ENCODE measurements around the gene ABLIM3.

ABLIM3 gene

GRCh38 chr5:149141224-149141956, at the start of gene ABLIM3:
TSS of gene ABLIM3 (plus strand) at chr5:149141493. CDS start at chr5:149142096, 603 bp downstream.
- DNase-seq (ENCODE audit: low spot score): peak; percentile 54

- DNase-seq (ENCODE audit: low spot score): no peak
These were observed 47.7 kb upstream of the ABLIM3 start for GRCh38 chr5:149093625-149094024.

GRCh38 chr5:149094996-149095395, 46.3 kb upstream of the ABLIM3 start:
- no peak for DNase-seq (ENCODE audit: low spot score)

DNA sequence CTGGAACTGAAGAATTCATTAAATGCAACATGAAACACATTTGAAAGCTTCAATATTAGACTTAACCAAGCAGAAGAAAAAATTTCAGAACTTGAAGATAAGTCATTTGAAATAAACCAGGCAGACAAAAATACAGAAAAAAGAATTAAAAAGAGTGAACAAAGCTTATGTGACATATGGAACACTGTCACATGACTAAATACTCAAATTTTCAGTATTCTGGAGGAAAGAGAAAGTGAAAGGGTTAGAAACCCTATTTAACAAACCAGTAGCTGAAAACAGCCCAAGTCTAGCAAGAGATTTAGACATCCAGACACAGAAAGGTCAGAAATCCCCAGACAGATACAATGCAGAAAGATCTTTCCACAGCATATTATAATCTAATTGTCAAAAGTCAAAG, 41.4 kb upstream of the ABLIM3 start:
- DNase-seq (ENCODE audit: low spot score): no peak

- DNase-seq (ENCODE audit: low spot score): no peak
These were observed 41.0 kb upstream of the ABLIM3 start for GRCh38 chr5:149100331-149100730.

DNA sequence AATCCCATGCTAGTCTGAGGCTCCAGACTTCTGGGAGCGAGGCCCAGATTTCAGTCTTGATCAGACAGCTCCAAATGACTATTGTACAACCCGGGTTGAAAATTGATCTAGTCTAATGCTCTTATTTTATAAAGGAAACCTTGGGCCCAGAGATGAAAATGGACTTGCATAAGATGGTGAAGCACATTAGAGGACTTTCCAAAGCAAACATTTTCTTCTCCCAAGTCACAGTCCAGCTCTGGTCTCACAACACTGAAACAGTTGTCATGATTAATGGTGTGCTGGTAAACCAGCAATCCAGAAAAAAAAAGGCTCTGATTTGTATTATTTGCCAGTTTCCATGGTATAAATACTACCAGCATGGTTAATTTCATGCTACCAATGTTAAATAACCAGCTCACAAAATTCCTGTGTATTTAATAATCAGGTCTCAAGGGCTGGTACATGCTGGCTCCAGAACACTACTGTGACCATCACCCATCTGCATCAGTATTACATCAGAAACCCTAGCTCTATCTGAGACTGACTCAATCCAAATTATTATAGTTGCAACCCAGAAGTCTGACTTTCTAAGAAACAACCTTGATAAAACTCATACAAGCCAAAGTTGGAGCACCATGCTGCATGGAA, 32.5 kb upstream of the ABLIM3 start:
- DNase-seq (ENCODE audit: low spot score): no peak

DNA sequence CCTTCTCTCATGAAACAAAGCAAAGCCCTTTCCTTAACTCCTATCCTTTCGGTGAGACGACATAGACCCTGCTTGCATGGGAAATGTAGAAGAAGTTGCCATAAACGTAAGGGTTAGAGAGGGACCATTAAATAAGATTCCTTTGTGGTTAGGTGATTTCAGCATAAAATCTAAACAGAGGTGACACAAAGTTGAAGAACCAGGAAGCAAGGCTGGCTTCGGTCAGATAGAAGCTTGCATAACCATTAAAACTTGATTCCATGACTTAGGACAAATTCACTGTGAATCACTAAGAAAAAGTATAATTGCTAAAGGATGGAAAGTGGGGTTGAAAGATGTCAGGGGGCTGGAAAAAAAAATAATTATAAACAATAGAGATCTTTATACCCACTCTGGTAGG, 30.9 kb upstream of the ABLIM3 start:
- no peak for DNase-seq (ENCODE audit: low spot score)

DNA sequence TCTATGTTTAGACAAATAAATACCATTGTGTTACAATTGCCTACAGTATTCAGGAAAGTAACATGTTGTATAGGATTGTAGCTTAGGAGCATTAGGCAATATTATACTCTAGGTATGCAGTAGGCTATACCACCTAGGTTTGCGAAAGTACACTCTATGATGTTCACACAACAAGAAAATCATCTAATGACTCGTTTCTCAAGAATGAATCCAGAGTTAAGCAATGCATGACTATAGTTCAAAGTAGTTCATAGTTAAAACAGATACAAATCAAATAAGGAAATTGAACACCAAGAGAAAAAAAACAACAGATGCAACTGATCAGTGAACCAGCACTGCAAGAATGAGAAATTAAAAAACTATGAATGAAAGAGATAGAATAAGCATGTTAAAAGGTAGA, 27.6 kb upstream of the ABLIM3 start:
- no peak for DNase-seq (ENCODE audit: low spot score)

- peak; percentile 73 for DNase-seq (ENCODE audit: low spot score)
These were observed 26.6 kb upstream of the ABLIM3 start for GRCh38 chr5:149114403-149115312.

DNA sequence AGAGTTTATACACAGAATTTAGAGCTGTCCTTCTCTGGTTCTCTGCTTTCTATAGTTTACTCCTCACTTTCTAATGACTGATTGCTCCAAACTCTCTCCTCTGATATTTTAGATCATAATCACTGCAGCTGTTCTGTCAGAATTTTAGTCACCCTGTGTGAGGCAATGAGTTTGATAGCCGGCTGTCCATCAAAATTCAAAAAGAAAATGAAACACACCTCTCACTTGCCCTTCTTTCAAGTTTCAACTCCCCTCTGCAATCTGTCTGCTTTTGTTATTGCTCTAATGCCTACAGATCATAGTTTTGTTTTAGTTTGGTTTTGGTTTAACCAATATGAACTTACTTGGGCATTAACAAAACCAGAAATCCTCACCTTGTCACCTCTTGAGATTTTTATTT, 23.3 kb upstream of the ABLIM3 start:
- no peak for DNase-seq (ENCODE audit: low spot score)

- DNase-seq (ENCODE audit: low spot score): no peak
These were observed 22.8 kb upstream of the ABLIM3 start for GRCh38 chr5:149118463-149118862.

GRCh38 chr5:149121145-149121544, 20.1 kb upstream of the ABLIM3 start:
- DNase-seq (ENCODE audit: low spot score): no peak

DNA sequence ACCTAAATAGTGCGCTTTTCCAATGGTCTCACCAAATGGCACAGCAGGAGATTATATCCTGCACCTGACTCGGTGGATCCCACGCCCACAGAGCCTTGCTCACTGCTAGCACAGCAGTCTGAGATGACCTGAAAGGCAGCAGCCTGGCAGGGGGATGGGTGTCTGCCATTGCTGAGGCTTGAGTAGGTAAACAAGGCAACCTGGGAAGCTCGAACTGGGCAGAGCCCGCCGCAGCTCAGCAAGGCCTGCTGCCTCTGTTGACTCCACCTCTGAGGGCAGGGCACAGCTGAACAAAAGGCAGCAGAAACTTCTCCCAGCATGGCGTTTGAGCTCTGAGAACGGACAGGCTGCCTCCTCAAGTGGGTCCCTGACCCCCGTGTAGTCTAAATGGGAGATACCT, 18.1 kb upstream of the ABLIM3 start:
- no peak for DNase-seq (ENCODE audit: low spot score)

DNA sequence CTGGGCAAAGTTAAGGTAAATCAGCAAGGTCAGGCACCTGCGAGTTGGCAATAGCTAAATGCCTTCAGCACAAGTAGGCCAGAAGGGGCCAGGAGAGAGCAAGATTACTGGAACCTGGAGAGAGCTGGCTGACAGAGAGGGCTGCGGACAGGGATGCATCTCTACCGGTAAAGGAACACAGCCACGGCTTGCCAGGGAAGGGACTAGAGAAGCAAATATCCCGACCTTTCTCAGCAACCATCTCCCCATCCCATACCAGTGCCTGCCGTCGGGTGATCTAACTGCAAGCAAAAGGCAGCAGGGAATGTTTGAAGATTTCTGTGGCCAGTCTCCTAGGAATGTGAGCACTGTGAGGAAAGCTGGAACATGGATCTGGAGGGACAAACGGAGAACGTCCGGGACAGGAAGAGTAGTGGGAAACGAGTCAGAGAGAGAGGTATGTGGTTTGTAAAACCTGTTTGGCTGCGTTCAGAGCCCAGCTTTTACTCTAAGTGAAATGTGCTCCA, 15.9 kb upstream of the ABLIM3 start:
- DNase-seq (ENCODE audit: low spot score): no peak

DNA sequence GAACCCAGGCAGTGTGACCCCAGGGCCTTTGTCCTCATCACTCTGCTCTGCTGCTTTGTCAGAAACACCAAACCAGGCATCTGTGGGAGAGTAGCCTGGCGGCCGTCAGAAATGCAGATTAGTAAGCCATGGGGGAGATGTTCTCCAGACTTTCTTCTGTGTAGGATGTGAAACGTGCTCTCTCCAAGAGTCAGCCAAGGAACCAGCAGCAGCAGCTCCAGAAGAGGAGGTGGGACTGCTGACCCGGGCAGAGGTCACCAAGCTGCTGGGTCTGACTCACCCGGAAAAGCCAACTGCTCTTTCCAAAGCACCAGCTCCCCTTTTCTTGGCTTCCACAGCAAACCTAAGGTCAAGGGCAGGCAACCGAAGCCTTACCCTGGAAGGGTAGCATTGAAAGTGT, 14.4 kb upstream of the ABLIM3 start:
- no peak for DNase-seq (ENCODE audit: low spot score)

- no peak for DNase-seq (ENCODE audit: low spot score)
These were observed 13.8 kb upstream of the ABLIM3 start for GRCh38 chr5:149127394-149127955.

- peak; percentile 52 for DNase-seq (ENCODE audit: low spot score)
These were observed 13.0 kb upstream of the ABLIM3 start for GRCh38 chr5:149128023-149128875.

DNA sequence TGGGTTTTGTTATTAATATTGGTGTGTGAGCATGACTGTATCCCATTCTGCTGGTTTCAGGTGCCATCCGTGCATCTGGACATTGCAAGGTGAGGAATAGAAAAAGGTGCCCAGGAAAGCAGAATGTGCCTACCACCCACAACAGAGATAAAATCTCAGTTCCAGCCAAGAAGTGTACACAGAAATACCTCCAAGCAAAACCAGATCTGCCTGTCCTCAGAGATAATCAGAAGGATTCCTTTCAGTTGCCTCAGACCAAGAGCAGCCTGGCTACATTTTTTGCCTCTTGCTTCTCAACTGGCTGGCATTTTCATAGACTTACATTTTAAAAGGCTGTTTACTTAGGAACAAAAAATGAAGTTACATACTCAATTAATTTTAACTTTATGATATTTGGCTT, 12.1 kb upstream of the ABLIM3 start:
- DNase-seq (ENCODE audit: low spot score): no peak

DNA sequence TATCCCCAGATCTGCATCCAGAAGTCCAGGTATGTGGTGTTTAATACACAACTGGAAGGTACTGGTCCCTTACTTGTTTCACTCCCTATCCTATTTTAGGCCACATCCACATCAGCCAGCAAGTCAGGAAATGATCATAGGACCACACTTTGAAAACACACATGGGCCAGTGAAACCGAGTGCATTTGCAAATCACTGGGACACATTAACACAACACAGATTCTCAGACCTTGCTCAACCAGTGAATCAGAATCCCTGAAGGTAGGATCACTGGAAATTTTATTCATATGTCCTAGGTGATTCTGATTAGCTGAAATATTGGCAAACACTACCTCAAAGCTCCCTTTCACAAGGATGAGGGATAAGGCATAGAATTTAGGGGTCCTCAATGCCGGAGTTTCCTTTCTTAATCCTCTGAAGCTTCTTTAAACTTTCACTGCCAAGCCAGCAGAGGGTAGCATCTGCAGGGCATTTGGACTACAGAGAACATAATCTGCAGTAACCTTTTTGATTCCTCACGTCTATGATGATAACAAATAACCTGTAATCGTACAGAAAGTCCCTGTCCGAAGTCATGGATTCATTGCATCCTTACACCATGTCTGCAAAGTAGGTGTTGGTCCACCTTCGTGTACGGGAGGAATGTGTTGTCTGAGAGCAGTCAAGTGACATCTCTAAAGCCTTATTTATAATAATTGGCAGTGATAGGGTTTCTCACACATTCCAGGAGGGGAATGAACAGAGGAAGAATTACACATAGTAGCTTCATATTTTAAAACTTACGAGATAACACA, 11.0 kb upstream of the ABLIM3 start:
- no peak for DNase-seq (ENCODE audit: low spot score)

- no peak for DNase-seq (ENCODE audit: low spot score)
These were observed 8.8 kb upstream of the ABLIM3 start for GRCh38 chr5:149132474-149132873.

Data from NAMALWA (cell line).